Measurements from ENCODE around the gene PKIB. TPM values are rescaled to one million over a fixed set of nuclear protein-coding genes. Genes with fewer than 3 reads are reported as not detected.
A peak's percentile ranks its signal among the peaks of the same experiment; 100 is the strongest.
"Not testable (repeated sequence)": the region's sequence is repeated elsewhere in the genome, so short reads cannot be mapped to it uniquely, and the experiment has no call there.

The PKIB gene
- total and polyA plus RNA-seq, 2 donors from 2014 or later: 5.1 to 5.3 TPM

- H3K27me3 ChIP-seq (ENCODE audit: control insufficient read depth, insufficient read depth, low read length): no peaks in the 10 kb centered on the region
- no peak overlapping the region for H3K9ac ChIP-seq (ENCODE audit: low read length in 3 of 3)
- H3K4me3 ChIP-seq (ENCODE audit: low read length in 3 of 3): no peak overlapping the region
- intact Hi-C loops (cut with DNase I): no loop called here
- DNase-seq (no peak), FAIRE-seq (no peak)
- no peaks in the 10 kb centered on the region for H3K36me3 ChIP-seq (ENCODE audit: control insufficient read depth in 2 of 3, insufficient read depth in 3 of 3, low read length in 3 of 3)
- no peak for TF ChIP-seq CTCF (IDR thresholded peaks at IDR 0.05; ENCODE audit: borderline replicate concordance, extremely low read depth, insufficient read depth)
- no peaks in the 10 kb centered on the region for H3K9me3 ChIP-seq (ENCODE audit: control insufficient read depth in 2 of 3, insufficient read depth in 1 of 3, low read length in 3 of 3)
- H3K4me1 ChIP-seq (ENCODE audit: control insufficient read depth in 2 of 3, insufficient read depth in 2 of 3, low read depth in 1 of 3, low read length in 3 of 3): no peaks in the 10 kb centered on the region
- no peak overlapping the region for H3K27ac ChIP-seq (ENCODE audit: low read depth in 2 of 2, low read length in 2 of 2)
Observed at GRCh38 chr6:122740936-122741335, 130.7 kb downstream of the PKIB start.

- H3K27ac ChIP-seq (ENCODE audit: low read depth in 2 of 2, low read length in 2 of 2); H3K4me3 ChIP-seq (ENCODE audit: low read length in 3 of 3); H3K4me1 ChIP-seq (ENCODE audit: control insufficient read depth in 2 of 3, insufficient read depth in 2 of 3, low read depth in 1 of 3, low read length in 3 of 3); H3K36me3 ChIP-seq (ENCODE audit: control insufficient read depth in 2 of 3, insufficient read depth in 3 of 3, low read length in 3 of 3); intact Hi-C loops (cut with DNase I); H3K9me3 ChIP-seq (ENCODE audit: control insufficient read depth in 2 of 3, insufficient read depth in 1 of 3, low read length in 3 of 3); H3K9ac ChIP-seq (ENCODE audit: low read length in 3 of 3); H3K27me3 ChIP-seq (ENCODE audit: control insufficient read depth, insufficient read depth, low read length); FAIRE-seq: not testable (repeated sequence)
- DNase-seq: peak in 1 of 5 donors; percentile 41
Observed at GRCh38 chr6:122744247-122744646, 134.0 kb downstream of the PKIB start.

GRCh38 chr6:122744856-122745255 lies 134.7 kb downstream of the PKIB start:
- intact Hi-C loops (cut with DNase I); H3K4me1 ChIP-seq (ENCODE audit: control insufficient read depth in 2 of 3, insufficient read depth in 2 of 3, low read depth in 1 of 3, low read length in 3 of 3): not testable (repeated sequence)

GRCh38 chr6:122746688-122747087 lies 136.5 kb downstream of the PKIB start:
- Histone ChIP-seq H3K4me3 (ENCODE audit: low read length in 3 of 3) (no peak overlapping the region), H3K36me3 (ENCODE audit: control insufficient read depth in 2 of 3, insufficient read depth in 3 of 3, low read length in 3 of 3) (no peaks in the 10 kb centered on the region), H3K9ac (ENCODE audit: low read length in 3 of 3) (no peak overlapping the region), H3K9me3 (ENCODE audit: control insufficient read depth in 2 of 3, insufficient read depth in 1 of 3, low read length in 3 of 3) (no peaks in the 10 kb centered on the region), H3K4me1 (ENCODE audit: control insufficient read depth in 2 of 3, insufficient read depth in 2 of 3, low read depth in 1 of 3, low read length in 3 of 3) (no peaks in the 10 kb centered on the region), H3K27me3 (ENCODE audit: control insufficient read depth, insufficient read depth, low read length) (no peaks in the 10 kb centered on the region), H3K27ac (ENCODE audit: low read depth in 2 of 2, low read length in 2 of 2) (no peak overlapping the region)
- FAIRE-seq (no peak), DNase-seq (no peak)
- TF ChIP-seq CTCF (IDR thresholded peaks at IDR 0.05; ENCODE audit: borderline replicate concordance, extremely low read depth, insufficient read depth): no peak
- intact Hi-C loops (cut with DNase I): no loop called here

More at GRCh38 chr6:122744856-122745255, 134.7 kb downstream of the PKIB start:
- not testable (repeated sequence) for H3K27me3 ChIP-seq (ENCODE audit: control insufficient read depth, insufficient read depth, low read length); H3K27ac ChIP-seq (ENCODE audit: low read depth in 2 of 2, low read length in 2 of 2); H3K9ac ChIP-seq (ENCODE audit: low read length in 3 of 3); H3K36me3 ChIP-seq (ENCODE audit: control insufficient read depth in 2 of 3, insufficient read depth in 3 of 3, low read length in 3 of 3); DNase-seq; FAIRE-seq; H3K4me3 ChIP-seq (ENCODE audit: low read length in 3 of 3); H3K9me3 ChIP-seq (ENCODE audit: control insufficient read depth in 2 of 3, insufficient read depth in 1 of 3, low read length in 3 of 3)

GRCh38 chr6:122747573-122747972 lies 137.4 kb downstream of the PKIB start:
- FAIRE-seq (no peak), DNase-seq (no peak)
- no peaks in the 10 kb centered on the region for H3K9me3 ChIP-seq (ENCODE audit: control insufficient read depth in 2 of 3, insufficient read depth in 1 of 3, low read length in 3 of 3)
- H3K4me3 ChIP-seq (ENCODE audit: low read length in 3 of 3): no peak overlapping the region
- H3K36me3 ChIP-seq (ENCODE audit: control insufficient read depth in 2 of 3, insufficient read depth in 3 of 3, low read length in 3 of 3): no peaks in the 10 kb centered on the region
- H3K9ac ChIP-seq (ENCODE audit: low read length in 3 of 3): no peak overlapping the region
- intact Hi-C loops (cut with DNase I): no loop called here
- TF ChIP-seq CTCF (IDR thresholded peaks at IDR 0.05; ENCODE audit: borderline replicate concordance, extremely low read depth, insufficient read depth): no peak
- H3K27ac ChIP-seq (ENCODE audit: low read depth in 2 of 2, low read length in 2 of 2): no peak overlapping the region
- no peaks in the 10 kb centered on the region for H3K4me1 ChIP-seq (ENCODE audit: control insufficient read depth in 2 of 3, insufficient read depth in 2 of 3, low read depth in 1 of 3, low read length in 3 of 3)
- no peaks in the 10 kb centered on the region for H3K27me3 ChIP-seq (ENCODE audit: control insufficient read depth, insufficient read depth, low read length)

GRCh38 chr6:122748945-122749344 lies 138.7 kb downstream of the PKIB start:
- H3K36me3 ChIP-seq (ENCODE audit: control insufficient read depth in 2 of 3, insufficient read depth in 3 of 3, low read length in 3 of 3); H3K9ac ChIP-seq (ENCODE audit: low read length in 3 of 3); H3K4me1 ChIP-seq (ENCODE audit: control insufficient read depth in 2 of 3, insufficient read depth in 2 of 3, low read depth in 1 of 3, low read length in 3 of 3); FAIRE-seq; DNase-seq; H3K4me3 ChIP-seq (ENCODE audit: low read length in 3 of 3); intact Hi-C loops (cut with DNase I); H3K27ac ChIP-seq (ENCODE audit: low read depth in 2 of 2, low read length in 2 of 2); H3K27me3 ChIP-seq (ENCODE audit: control insufficient read depth, insufficient read depth, low read length); H3K9me3 ChIP-seq (ENCODE audit: control insufficient read depth in 2 of 3, insufficient read depth in 1 of 3, low read length in 3 of 3): not testable (repeated sequence)
